Measurements from ENCODE around the gene AMDHD1. TPM values are rescaled to one million over a fixed set of nuclear protein-coding genes. Genes with fewer than 3 reads are reported as not detected.
"Not testable (repeated sequence)": the region's sequence is repeated elsewhere in the genome, so short reads cannot be mapped to it uniquely, and the experiment has no call there.

The AMDHD1 gene
- total RNA-seq, 1 donor from 2014 or later: not detected

DNA sequence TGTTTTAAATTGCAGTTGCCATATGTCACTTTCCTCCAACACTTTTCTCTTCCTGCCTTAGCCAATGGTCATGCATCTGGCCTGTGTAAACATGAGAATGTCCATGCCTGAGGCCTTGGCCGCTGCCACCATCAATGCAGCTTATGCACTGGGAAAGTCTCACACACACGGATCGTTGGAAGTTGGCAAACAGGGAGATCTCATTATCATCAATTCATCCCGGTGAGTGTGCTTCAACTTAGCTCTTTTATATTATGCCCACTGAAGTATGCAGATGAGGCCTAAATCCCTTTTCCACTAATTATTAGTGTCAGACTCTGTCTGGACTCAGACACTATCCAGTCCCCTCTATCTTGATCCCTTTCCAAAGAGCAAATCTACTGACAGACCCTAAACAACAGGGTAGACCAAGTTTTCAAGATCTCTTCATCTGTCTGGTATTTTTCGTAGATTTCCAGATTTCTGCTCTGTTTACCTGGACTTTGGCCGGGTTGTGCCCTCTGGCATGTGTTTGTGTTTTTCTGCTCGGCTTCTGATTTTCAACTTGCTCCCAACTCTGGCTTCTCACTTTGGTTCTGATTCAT, 23.2 kb downstream of the AMDHD1 start:
- DNase-seq (ENCODE audit: low read depth): no peak
- TF ChIP-seq, protein P1, sequence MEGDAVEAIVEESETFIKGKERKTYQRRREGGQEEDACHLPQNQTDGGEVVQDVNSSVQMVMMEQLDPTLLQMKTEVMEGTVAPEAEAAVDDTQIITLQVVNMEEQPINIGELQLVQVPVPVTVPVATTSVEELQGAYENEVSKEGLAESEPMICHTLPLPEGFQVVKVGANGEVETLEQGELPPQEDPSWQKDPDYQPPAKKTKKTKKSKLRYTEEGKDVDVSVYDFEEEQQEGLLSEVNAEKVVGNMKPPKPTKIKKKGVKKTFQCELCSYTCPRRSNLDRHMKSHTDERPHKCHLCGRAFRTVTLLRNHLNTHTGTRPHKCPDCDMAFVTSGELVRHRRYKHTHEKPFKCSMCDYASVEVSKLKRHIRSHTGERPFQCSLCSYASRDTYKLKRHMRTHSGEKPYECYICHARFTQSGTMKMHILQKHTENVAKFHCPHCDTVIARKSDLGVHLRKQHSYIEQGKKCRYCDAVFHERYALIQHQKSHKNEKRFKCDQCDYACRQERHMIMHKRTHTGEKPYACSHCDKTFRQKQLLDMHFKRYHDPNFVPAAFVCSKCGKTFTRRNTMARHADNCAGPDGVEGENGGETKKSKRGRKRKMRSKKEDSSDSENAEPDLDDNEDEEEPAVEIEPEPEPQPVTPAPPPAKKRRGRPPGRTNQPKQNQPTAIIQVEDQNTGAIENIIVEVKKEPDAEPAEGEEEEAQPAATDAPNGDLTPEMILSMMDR (IDR thresholded peaks at IDR 0.05; ENCODE audit: insufficient read depth, low read length, severe bottlenecking): no peak
- Histone ChIP-seq H3K27me3 (ENCODE audit: control insufficient read depth, insufficient read depth, low read length) (no peaks in the 10 kb centered on the region), H3K4me3 (ENCODE audit: low read depth, low read length) (no peak overlapping the region), H3K36me3 (ENCODE audit: control insufficient read depth, insufficient read depth, low read length) (no peaks in the 10 kb centered on the region)
- no peak for FAIRE-seq

DNA sequence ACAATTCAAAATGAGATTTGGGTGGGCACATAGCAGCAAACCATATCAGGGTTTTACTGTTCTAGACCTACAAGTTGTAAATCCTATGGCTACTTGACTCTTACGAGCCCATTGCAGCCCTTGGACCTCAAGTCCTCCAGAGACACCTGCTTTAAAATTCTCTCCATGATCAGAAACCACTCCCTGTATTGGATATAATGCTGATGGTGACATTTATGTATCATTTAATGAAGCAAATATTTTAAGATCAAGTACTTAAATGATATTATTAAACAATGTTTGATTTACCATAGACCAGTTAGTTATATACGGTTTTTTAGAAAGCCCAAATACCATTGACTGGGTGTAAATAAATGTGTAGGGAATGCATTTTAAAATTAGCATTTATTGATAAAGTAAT, 24.2 kb downstream of the AMDHD1 start:
- Histone ChIP-seq H3K4me3 (ENCODE audit: low read depth, low read length) (no peak overlapping the region), H3K27me3 (ENCODE audit: control insufficient read depth, insufficient read depth, low read length) (no peaks in the 10 kb centered on the region), H3K36me3 (ENCODE audit: control insufficient read depth, insufficient read depth, low read length) (no peaks in the 10 kb centered on the region)
- DNase-seq (ENCODE audit: low read depth) (no peak), FAIRE-seq (no peak)
- TF ChIP-seq, protein P1 (IDR thresholded peaks at IDR 0.05; ENCODE audit: insufficient read depth, low read length, severe bottlenecking): no peak

DNA sequence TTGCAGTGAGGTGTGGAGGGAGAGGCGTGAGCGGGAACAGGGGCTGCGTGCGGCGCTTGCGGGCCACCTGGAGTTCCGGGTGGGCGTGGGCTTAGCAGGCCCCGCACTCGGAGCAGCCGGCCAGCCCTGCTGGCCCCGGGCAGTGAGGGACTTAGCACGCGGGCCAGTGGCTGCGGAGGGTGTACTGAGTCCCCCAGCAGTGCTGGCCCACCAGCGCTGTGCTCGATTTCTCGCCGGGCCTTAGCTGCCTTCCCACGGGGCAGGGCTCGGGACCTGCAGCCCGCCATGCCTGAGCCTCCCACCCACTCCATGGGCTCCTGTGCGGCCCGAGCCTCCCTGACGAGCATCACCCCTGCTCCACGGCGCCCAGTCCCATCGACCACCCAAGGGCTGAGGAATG, 26.0 kb downstream of the AMDHD1 start:
- not testable (repeated sequence) for H3K36me3 ChIP-seq (ENCODE audit: control insufficient read depth, insufficient read depth, low read length); DNase-seq (ENCODE audit: low read depth); H3K4me3 ChIP-seq (ENCODE audit: low read depth, low read length); H3K27me3 ChIP-seq (ENCODE audit: control insufficient read depth, insufficient read depth, low read length); FAIRE-seq

DNA sequence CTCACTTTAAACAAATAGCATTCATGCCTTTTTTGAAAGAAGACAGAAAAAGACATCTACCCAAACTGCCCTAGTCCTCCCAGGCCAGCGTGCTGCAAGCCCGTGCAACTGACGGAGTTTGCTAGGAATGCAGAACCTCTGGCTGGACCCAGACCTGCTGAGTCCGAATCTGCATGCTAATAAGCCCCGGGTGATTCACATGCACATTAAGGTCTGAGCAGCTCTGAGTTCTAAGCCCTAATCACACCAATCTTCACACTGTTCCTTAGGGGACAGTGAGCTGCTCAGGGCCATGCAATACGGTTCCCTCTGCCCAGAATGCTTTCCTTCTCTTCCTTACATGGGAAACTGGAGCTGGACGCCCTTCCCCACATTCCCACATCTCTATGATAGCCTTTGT, 27.8 kb downstream of the AMDHD1 start:
- peak; percentile 13 for DNase-seq (ENCODE audit: low read depth)
- TF ChIP-seq, protein P1 (IDR thresholded peaks at IDR 0.05; ENCODE audit: insufficient read depth, low read length, severe bottlenecking): no peak
- H3K27me3 ChIP-seq (ENCODE audit: control insufficient read depth, insufficient read depth, low read length): no peaks in the 10 kb centered on the region
- peak; percentile 72 for FAIRE-seq
- no peak overlapping the region for H3K4me3 ChIP-seq (ENCODE audit: low read depth, low read length)
- H3K36me3 ChIP-seq (ENCODE audit: control insufficient read depth, insufficient read depth, low read length): no peaks in the 10 kb centered on the region

DNA sequence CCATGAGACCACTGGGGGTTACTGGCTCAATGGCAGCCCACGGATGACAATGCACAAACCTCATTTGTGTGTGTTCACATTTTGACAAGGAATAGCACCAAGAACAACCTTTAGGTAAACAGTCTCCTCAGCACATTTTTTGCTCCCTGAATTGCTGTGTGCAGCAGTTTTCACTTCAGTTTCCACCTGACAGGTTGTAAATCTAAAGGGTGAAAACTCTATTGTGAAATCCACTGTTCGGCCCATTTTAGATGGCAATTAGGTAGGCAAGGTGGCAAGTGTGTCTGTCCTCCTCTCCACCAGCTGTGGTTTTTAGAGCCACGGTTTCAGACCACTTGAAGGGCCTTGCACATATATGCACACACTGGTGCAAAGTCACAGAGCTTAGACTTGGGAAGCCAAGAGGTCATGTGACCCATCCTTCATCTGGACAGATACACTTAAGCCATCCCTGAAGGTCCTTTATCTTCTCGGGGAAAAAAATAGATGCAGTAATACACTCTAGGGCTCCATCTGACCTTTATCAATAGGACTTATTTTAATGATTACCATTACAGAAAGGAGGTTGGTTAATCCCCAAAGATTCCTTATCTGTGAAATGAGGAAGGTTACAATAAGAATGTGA, 29.8 kb downstream of the AMDHD1 start:
- TF ChIP-seq, protein P1 (IDR thresholded peaks at IDR 0.05; ENCODE audit: insufficient read depth, low read length, severe bottlenecking): no peak
- no peaks in the 10 kb centered on the region for H3K27me3 ChIP-seq (ENCODE audit: control insufficient read depth, insufficient read depth, low read length)
- no peak overlapping the region for H3K4me3 ChIP-seq (ENCODE audit: low read depth, low read length)
- DNase-seq (ENCODE audit: low read depth) (no peak), FAIRE-seq (no peak)
- H3K36me3 ChIP-seq (ENCODE audit: control insufficient read depth, insufficient read depth, low read length): no peaks in the 10 kb centered on the region

DNA sequence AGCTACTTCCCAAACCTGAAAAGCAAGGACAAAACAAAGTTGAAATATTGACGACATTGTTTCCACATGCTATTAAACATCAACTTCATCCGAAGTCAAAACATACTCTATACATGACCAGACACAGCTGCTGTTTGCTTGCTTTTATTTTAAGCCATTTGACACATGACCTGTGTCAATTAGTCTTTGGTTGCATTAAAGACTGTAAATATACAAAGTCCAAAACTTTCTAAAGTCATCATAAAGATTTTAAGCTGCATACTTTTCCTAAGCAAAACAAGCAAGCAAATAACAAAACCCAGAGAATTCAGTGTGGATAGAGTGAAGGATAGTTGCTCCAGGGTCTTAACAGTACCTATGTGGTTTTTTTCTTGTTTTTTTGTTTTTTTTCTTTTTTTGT, 31.2 kb downstream of the AMDHD1 start:
- Histone ChIP-seq H3K36me3 (ENCODE audit: control insufficient read depth, insufficient read depth, low read length) (no peaks in the 10 kb centered on the region), H3K27me3 (ENCODE audit: control insufficient read depth, insufficient read depth, low read length) (no peaks in the 10 kb centered on the region), H3K4me3 (ENCODE audit: low read depth, low read length) (no peak overlapping the region)
- TF ChIP-seq, protein P1 (IDR thresholded peaks at IDR 0.05; ENCODE audit: insufficient read depth, low read length, severe bottlenecking): no peak
- DNase-seq (ENCODE audit: low read depth) (no peak), FAIRE-seq (no peak)

Data from bronchial epithelial cell (primary cell).